Memory B cell (primary cell): ENCODE data around the gene MYOM3.

ENCODE experiments used
- ATAC-seq: fragments of 150-1000 bp; cut with Tn5 transposase; 2 replicates; pipeline ENCODE4 v1.10.0; 2021; ENCODE audit warnings: low read depth, mild to moderate bottlenecking, moderate library complexity
- DNase-seq, 2 donors: peaks; one replicate each; pipeline ENCODE4 v3.0.0; 2022; ENCODE audit warnings: low spot score in 2 of 2
- H3K27ac Mint-ChIP-seq: one replicate; pipeline ENCODE4 v1.8.0; 2022; ENCODE audit warnings: mild to moderate bottlenecking, moderate library complexity, mixed read lengths
- H3K27me3 Mint-ChIP-seq: one replicate; pipeline ENCODE4 v1.8.0; 2022; ENCODE audit warnings: mixed read lengths
- H3K36me3 Mint-ChIP-seq: one replicate; pipeline ENCODE4 v1.8.0; 2022; ENCODE audit warnings: mild to moderate bottlenecking, mixed read lengths
- H3K4me1 Mint-ChIP-seq: one replicate; pipeline ENCODE4 v1.8.0; 2022; ENCODE audit warnings: mixed read lengths
- H3K4me3 Mint-ChIP-seq: one replicate; pipeline ENCODE4 v1.8.0; 2022; ENCODE audit warnings: mild to moderate bottlenecking, moderate library complexity, mixed read lengths
- H3K9me3 Mint-ChIP-seq: one replicate; pipeline ENCODE4 v1.8.0; 2022; ENCODE audit warnings: mixed read lengths

Gene MYOM3

GRCh38 chr1:24089743-24090555 lies 22.0 kb downstream of the MYOM3 start:
- Mint-ChIP-seq H3K27ac (no peak overlapping the region), H3K9me3 (peaks cover under 1% of the 10 kb centered on the region), H3K27me3 (peaks cover 13% of the 10 kb centered on the region), H3K4me3 (no peak overlapping the region), H3K4me1 (no peaks in the 10 kb centered on the region), H3K36me3 (no peaks in the 10 kb centered on the region)
- DNase-seq, result no peak
- no peak for ATAC-seq

- no peak overlapping the region for H3K4me3 Mint-ChIP-seq
- H3K27me3 Mint-ChIP-seq, result peaks cover 12% of the 10 kb centered on the region
- ATAC-seq (no peak), DNase-seq (no peak)
- H3K27ac Mint-ChIP-seq, result no peak overlapping the region
- H3K9me3 Mint-ChIP-seq, result peaks cover 2% of the 10 kb centered on the region
- H3K36me3 Mint-ChIP-seq, result no peaks in the 10 kb centered on the region
- no peaks in the 10 kb centered on the region for H3K4me1 Mint-ChIP-seq
Measured at GRCh38 chr1:24089027-24089742, 22.8 kb downstream of the MYOM3 start.

GRCh38 chr1:24086466-24086865 lies 25.5 kb downstream of the MYOM3 start:
- Mint-ChIP-seq H3K27ac (no peak overlapping the region), H3K4me1 (no peaks in the 10 kb centered on the region), H3K4me3 (no peak overlapping the region), H3K36me3 (no peaks in the 10 kb centered on the region), H3K27me3 (peaks cover 14% of the 10 kb centered on the region), H3K9me3 (peaks cover 2% of the 10 kb centered on the region)
- ATAC-seq (no peak), DNase-seq (no peak)

- H3K4me1 Mint-ChIP-seq, result no peaks in the 10 kb centered on the region
- H3K9me3 Mint-ChIP-seq, result peaks cover 2% of the 10 kb centered on the region
- H3K4me3 Mint-ChIP-seq, result no peak overlapping the region
- H3K27ac Mint-ChIP-seq, result no peak overlapping the region
- H3K36me3 Mint-ChIP-seq, result no peaks in the 10 kb centered on the region
- peaks cover 11% of the 10 kb centered on the region for H3K27me3 Mint-ChIP-seq
- no peak for DNase-seq
- ATAC-seq, result no peak
Measured at GRCh38 chr1:24085546-24085945, 26.4 kb downstream of the MYOM3 start.

- no peak overlapping the region for H3K27ac Mint-ChIP-seq
- no peaks in the 10 kb centered on the region for H3K4me1 Mint-ChIP-seq
- H3K36me3 Mint-ChIP-seq, result no peaks in the 10 kb centered on the region
- ATAC-seq (no peak), DNase-seq (no peak)
- H3K27me3 Mint-ChIP-seq, result peaks cover 10% of the 10 kb centered on the region
- no peak overlapping the region for H3K4me3 Mint-ChIP-seq
- peaks cover 2% of the 10 kb centered on the region for H3K9me3 Mint-ChIP-seq
Measured at GRCh38 chr1:24085007-24085406, 26.9 kb downstream of the MYOM3 start.

GRCh38 chr1:24084050-24084449 lies 27.9 kb downstream of the MYOM3 start:
- no peak for DNase-seq
- peaks cover 10% of the 10 kb centered on the region for H3K27me3 Mint-ChIP-seq
- H3K4me1 Mint-ChIP-seq, result no peaks in the 10 kb centered on the region
- H3K9me3 Mint-ChIP-seq, result peaks cover 2% of the 10 kb centered on the region
- no peak for ATAC-seq
- H3K4me3 Mint-ChIP-seq, result no peak overlapping the region
- H3K36me3 Mint-ChIP-seq, result no peaks in the 10 kb centered on the region
- H3K27ac Mint-ChIP-seq, result no peak overlapping the region

- H3K4me1 Mint-ChIP-seq, result no peaks in the 10 kb centered on the region
- no peak for DNase-seq
- H3K36me3 Mint-ChIP-seq, result no peaks in the 10 kb centered on the region
- no peak for ATAC-seq
- H3K27ac Mint-ChIP-seq, result no peak overlapping the region
- H3K27me3 Mint-ChIP-seq, result peaks cover 11% of the 10 kb centered on the region
- H3K9me3 Mint-ChIP-seq, result peaks cover 2% of the 10 kb centered on the region
- no peak overlapping the region for H3K4me3 Mint-ChIP-seq
Measured at GRCh38 chr1:24082372-24082771, 29.6 kb downstream of the MYOM3 start.

DNA sequence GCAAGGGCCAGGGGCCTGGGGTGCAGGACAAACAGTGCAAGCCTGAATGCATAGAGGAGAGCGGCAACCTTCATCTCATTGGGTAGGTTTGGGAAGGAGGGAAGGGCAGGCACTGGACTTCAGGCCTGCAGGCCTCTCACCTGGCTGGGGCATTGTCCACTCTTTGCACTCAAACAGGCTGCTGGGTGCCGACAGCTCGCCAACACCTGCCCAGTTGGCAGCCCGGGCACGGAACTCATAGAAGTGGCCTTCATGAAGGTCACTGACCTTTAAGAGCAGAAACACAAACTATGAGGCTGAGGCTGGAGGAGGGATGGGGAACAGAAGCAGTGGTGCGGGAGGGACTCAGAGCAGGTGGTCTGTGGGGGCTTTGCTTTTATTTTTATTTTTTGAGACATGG lies 30.7 kb downstream of the MYOM3 start:
- Mint-ChIP-seq H3K9me3 (peaks cover 2% of the 10 kb centered on the region), H3K27ac (no peak overlapping the region), H3K36me3 (no peaks in the 10 kb centered on the region), H3K4me3 (no peak overlapping the region), H3K27me3 (peaks cover 9% of the 10 kb centered on the region), H3K4me1 (no peaks in the 10 kb centered on the region)
- ATAC-seq (no peak), DNase-seq (no peak)

DNA sequence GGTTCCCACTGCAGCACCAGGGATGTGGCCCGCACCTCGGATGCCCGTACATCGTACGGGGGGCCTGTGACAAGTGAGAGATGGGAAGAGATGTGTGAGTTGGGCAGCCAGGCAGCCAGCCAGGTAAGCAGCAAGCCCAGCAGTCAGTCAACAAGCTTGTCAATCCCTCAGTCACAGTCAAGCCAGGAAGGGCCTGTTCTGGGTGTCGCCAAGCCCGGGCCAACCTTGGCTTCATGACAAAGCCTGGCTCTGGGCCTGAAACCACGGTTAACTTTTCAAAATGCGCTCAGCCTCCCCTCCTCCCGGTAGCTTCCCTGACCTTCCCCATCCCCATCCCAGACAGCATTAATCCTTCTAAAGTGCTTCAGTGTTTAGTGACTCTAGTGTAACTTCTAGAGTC lies 31.8 kb downstream of the MYOM3 start:
- H3K4me1 Mint-ChIP-seq, result no peaks in the 10 kb centered on the region
- ATAC-seq, result no peak
- no peak overlapping the region for H3K4me3 Mint-ChIP-seq
- peaks cover 2% of the 10 kb centered on the region for H3K9me3 Mint-ChIP-seq
- H3K27ac Mint-ChIP-seq, result no peak overlapping the region
- no peak for DNase-seq
- H3K27me3 Mint-ChIP-seq, result peaks cover 8% of the 10 kb centered on the region
- H3K36me3 Mint-ChIP-seq, result no peaks in the 10 kb centered on the region

DNA sequence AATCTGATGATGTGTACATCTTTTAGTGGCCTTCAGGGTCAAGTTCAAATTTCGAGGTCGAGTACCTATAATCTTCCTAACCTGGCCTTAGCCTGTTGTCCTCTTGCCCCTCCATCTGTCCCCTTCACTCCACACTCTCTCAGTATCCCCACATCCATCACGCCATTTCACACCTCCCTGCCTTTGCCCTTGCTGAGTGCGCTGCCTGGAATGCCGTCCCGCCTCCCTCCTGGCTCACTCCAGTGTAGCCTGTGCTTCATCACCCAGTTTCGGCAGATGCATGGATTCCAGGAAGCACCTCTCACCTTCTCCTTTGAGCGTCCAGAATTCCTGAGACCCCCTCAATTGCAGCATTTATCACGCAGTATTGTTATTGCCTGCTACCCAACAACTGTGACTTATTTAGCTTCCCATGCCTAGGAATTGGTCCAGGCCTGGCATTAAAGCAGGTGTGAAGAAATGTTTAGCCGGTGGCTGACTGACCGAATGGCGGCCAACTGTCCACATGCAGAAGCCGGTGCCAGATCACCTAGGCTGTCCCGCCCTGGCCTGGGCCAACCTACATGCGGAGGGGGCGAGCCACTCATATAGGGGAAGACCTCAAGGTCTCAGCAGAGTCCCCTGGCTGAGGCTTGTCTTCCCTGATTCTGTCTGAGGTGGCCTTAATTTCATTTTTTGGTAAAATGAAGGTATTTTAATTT lies 34.5 kb downstream of the MYOM3 start:
- Mint-ChIP-seq H3K36me3 (no peaks in the 10 kb centered on the region), H3K27me3 (peaks cover 3% of the 10 kb centered on the region), H3K9me3 (no peaks in the 10 kb centered on the region), H3K4me3 (no peak overlapping the region), H3K4me1 (no peaks in the 10 kb centered on the region), H3K27ac (no peak overlapping the region)
- ATAC-seq (no peak), DNase-seq (no peak)

- Mint-ChIP-seq H3K9me3 (no peaks in the 10 kb centered on the region), H3K36me3 (no peaks in the 10 kb centered on the region), H3K4me3 (no peak overlapping the region), H3K27ac (no peak overlapping the region), H3K4me1 (no peaks in the 10 kb centered on the region), H3K27me3 (peaks cover 3% of the 10 kb centered on the region)
- ATAC-seq (no peak), DNase-seq (no peak)
Measured at GRCh38 chr1:24075946-24076345, 36.0 kb downstream of the MYOM3 start.

DNA sequence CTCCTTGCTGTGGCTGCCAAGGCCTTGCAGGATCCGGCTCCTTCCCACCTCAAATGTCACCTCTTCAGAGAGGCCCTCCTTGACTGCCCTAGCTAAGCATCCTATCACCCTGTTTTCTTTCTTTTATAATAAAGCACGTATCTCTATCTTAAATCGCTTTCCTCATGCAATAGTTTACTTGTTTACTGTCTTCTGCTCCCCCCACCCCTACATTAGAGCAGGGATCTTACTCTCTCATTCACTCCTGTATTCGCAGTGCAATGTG lies 36.4 kb downstream of the MYOM3 start:
- ATAC-seq (no peak), DNase-seq (no peak)
- H3K36me3 Mint-ChIP-seq, result no peaks in the 10 kb centered on the region
- peaks cover 6% of the 10 kb centered on the region for H3K27me3 Mint-ChIP-seq
- H3K4me1 Mint-ChIP-seq, result no peaks in the 10 kb centered on the region
- H3K27ac Mint-ChIP-seq, result no peak overlapping the region
- no peaks in the 10 kb centered on the region for H3K9me3 Mint-ChIP-seq
- H3K4me3 Mint-ChIP-seq, result no peak overlapping the region

GRCh38 chr1:24074817-24075589 lies 36.9 kb downstream of the MYOM3 start:
- Mint-ChIP-seq H3K4me1 (no peaks in the 10 kb centered on the region), H3K9me3 (no peaks in the 10 kb centered on the region), H3K4me3 (no peak overlapping the region), H3K27me3 (peaks cover 6% of the 10 kb centered on the region), H3K36me3 (no peaks in the 10 kb centered on the region), H3K27ac (no peak overlapping the region)
- ATAC-seq (no peak), DNase-seq (no peak)

GRCh38 chr1:24074196-24074595 lies 37.7 kb downstream of the MYOM3 start:
- H3K36me3 Mint-ChIP-seq, result no peaks in the 10 kb centered on the region
- ATAC-seq, result no peak
- H3K27me3 Mint-ChIP-seq, result peaks cover 6% of the 10 kb centered on the region
- no peak overlapping the region for H3K27ac Mint-ChIP-seq
- DNase-seq, result no peak
- no peaks in the 10 kb centered on the region for H3K9me3 Mint-ChIP-seq
- no peaks in the 10 kb centered on the region for H3K4me1 Mint-ChIP-seq
- H3K4me3 Mint-ChIP-seq, result no peak overlapping the region
